ENCODE results near the gene ZBTB7C. TPM values are rescaled to one million over a fixed set of nuclear protein-coding genes. Genes with fewer than 3 reads are reported as not detected.

Gene ZBTB7C
- total and polyA plus RNA-seq, 4 experiments from 2014 or later = 0.23 TPM; not detected in 3

DNA sequence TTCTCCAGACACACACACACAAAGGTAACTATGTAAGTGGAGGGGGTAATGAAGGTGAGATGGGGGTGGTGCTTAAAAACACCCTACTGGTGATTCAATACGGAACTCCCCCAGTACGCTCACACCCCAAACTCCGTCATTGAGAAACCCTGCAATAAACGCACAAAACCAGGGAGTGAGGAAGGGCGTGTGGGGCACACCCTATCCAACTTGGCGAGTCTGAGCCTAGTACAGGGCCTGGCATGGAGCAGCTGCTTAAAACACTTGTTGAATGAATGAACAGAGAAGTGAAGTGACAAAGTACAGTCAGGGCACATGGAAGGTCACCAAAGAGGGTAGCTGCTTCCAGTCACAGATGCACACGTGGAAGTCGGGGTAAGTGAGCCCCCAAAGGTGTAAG lies 331.9 kb downstream of the ZBTB7C start:
- Mint-ChIP-seq H3K9me3 (peaks cover 0 to 3% (median 0%) of the 10 kb centered on the region in 8 donors), H3K4me3 (no peak overlapping the region), H3K36me3 (no peaks in the 10 kb centered on the region), H3K27ac (no peak overlapping the region), H3K4me1 (no peaks in the 10 kb centered on the region), H3K27me3 (peaks cover 2 to 7% of the 10 kb centered on the region in 2 donors)
- ChIA-PET CTCF (ENCODE audit: partially characterized antibody) (no interaction called here), POLR2A (ENCODE audit: partially characterized antibody) (no interaction called here)
- Histone ChIP-seq H3K9me3 (ENCODE audit: control insufficient read depth in 1 of 2, low read length in 2 of 2) (no peaks in the 10 kb centered on the region), H3K4me1 (ENCODE audit: insufficient read depth, low read length) (no peaks in the 10 kb centered on the region), H3K27me3 (ENCODE audit: insufficient read depth, low read length) (no peaks in the 10 kb centered on the region), H3K4me3 (ENCODE audit: low read length in 2 of 2) (no peak overlapping the region), H3K27ac (ENCODE audit: low read depth, low read length) (no peak overlapping the region), H3K36me3 (ENCODE audit: insufficient read depth, low read length) (no peaks in the 10 kb centered on the region)
- no peak for DNase-seq
- intact Hi-C loops (cut with micrococcal nuclease) = no loop called here

DNA sequence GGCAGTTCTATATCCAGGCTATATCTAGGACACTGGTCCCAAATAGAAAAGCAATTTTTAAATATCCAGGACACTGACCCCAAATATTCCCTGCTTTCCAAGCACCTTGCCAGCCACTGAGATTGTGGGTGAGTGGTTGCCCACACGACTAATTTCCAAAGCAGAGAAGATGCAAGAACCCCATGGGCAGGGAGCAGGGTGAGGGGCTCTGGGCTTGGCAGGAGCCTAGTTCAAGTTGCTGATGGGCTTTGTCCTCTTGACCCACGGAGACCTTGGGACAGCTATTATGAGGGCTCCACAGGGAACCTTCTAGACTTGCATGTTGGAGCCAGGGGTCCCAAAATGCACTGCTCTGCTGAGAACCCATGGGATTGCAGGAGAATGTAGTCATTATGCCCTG lies 332.7 kb downstream of the ZBTB7C start:
- no peak for DNase-seq
- H3K9me3 Mint-ChIP-seq = no peaks in the 10 kb centered on the region
- Histone ChIP-seq H3K36me3 (ENCODE audit: insufficient read depth, low read length) (no peaks in the 10 kb centered on the region), H3K27ac (ENCODE audit: low read depth, low read length) (no peak overlapping the region), H3K4me3 (ENCODE audit: low read length in 2 of 2) (no peak overlapping the region), H3K9me3 (ENCODE audit: control insufficient read depth in 1 of 2, low read length in 2 of 2) (no peaks in the 10 kb centered on the region), H3K27me3 (ENCODE audit: insufficient read depth, low read length) (no peaks in the 10 kb centered on the region), H3K4me1 (ENCODE audit: insufficient read depth, low read length) (no peaks in the 10 kb centered on the region)
- no peaks in the 10 kb centered on the region for H3K4me1 Mint-ChIP-seq
- CTCF ChIA-PET (ENCODE audit: partially characterized antibody) = no interaction called here
- no peak overlapping the region for H3K4me3 Mint-ChIP-seq
- intact Hi-C loops (cut with micrococcal nuclease) = no loop called here
- no peak overlapping the region for H3K27ac Mint-ChIP-seq
- peaks cover 2 to 7% of the 10 kb centered on the region in 2 donors for H3K27me3 Mint-ChIP-seq
- POLR2A ChIA-PET (ENCODE audit: partially characterized antibody) = no interaction called here
- H3K36me3 Mint-ChIP-seq = no peaks in the 10 kb centered on the region

DNA sequence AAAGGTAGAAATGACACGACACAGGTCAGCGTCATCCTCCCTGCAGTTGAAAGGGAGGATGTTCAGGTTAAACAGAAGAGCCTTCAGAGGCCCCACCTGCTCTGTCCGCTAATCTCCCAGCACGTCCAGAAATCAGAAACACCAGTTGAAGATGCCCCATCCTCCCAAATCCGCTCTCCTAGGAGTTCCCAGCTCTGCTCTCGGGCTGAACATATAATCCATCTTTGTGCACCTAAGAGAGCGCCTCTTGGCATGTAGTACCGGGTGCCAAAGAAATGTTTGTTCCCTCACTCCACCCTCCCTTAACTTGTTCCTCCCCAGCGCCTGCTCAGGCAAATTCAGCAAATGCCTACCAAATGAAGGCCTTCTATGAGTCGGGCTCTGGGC lies 333.5 kb downstream of the ZBTB7C start:
- no peaks in the 10 kb centered on the region for H3K9me3 Mint-ChIP-seq

DNA sequence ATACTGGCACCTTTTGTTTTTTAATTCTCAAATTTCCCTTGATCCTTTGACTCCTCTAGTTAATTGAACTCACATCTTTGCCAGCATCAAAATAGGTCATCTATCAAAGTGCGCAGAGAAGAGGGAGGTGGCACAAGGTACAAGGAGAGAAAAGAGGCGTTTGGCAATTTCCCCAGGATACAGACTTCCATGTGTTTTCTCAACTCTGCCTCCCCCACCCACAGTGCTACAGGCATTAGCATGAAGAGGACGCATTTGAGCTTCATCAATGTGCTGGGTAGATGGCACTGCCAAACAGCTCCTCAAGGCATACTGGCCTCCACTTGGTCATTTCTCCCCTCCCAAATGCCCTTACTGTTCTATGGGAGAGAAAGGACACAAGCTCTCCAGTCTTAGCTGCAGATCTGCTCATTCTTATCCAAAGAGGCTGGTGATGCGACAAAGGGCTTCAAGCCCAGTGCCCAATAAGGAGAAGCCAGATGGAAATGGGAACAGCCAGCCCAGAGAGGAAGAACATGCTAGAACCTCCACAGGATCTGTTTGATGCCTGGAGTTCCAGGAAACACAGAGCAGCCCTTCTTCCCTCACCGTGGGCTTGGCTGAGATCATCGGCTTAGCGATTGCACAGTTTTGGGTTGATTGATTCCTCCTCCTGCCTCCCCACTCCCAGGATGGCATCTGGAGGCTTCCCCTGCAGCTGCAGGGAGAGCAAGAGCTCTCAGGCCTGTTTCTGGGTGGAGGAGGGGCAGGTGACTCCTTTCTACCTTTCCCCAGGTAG lies 334.1 kb downstream of the ZBTB7C start:
- CTCF ChIA-PET (ENCODE audit: partially characterized antibody) = no interaction called here
- POLR2A ChIA-PET (ENCODE audit: partially characterized antibody) = no interaction called here
- Mint-ChIP-seq H3K4me3 (no peak overlapping the region), H3K27me3 (peaks cover 2 to 9% of the 10 kb centered on the region in 2 donors), H3K9me3 (no peaks in the 10 kb centered on the region), H3K4me1 (no peaks in the 10 kb centered on the region), H3K36me3 (no peaks in the 10 kb centered on the region), H3K27ac (no peak overlapping the region)
- H3K4me3 ChIP-seq (ENCODE audit: low read length in 2 of 2) = no peak overlapping the region
- intact Hi-C loops (cut with micrococcal nuclease) = no loop called here
- no peaks in the 10 kb centered on the region for H3K27me3 ChIP-seq (ENCODE audit: insufficient read depth, low read length)
- DNase-seq = no peak
- H3K36me3 ChIP-seq (ENCODE audit: insufficient read depth, low read length) = no peaks in the 10 kb centered on the region
- no peaks in the 10 kb centered on the region for H3K4me1 ChIP-seq (ENCODE audit: insufficient read depth, low read length)
- no peaks in the 10 kb centered on the region for H3K9me3 ChIP-seq (ENCODE audit: control insufficient read depth in 1 of 2, low read length in 2 of 2)
- H3K27ac ChIP-seq (ENCODE audit: low read depth, low read length) = no peak overlapping the region

More for the DNA sequence above, 333.5 kb downstream of the ZBTB7C start:
- Histone ChIP-seq H3K4me3 (ENCODE audit: low read length in 2 of 2) (no peak overlapping the region), H3K27me3 (ENCODE audit: insufficient read depth, low read length) (no peaks in the 10 kb centered on the region), H3K9me3 (ENCODE audit: control insufficient read depth in 1 of 2, low read length in 2 of 2) (no peaks in the 10 kb centered on the region), H3K27ac (ENCODE audit: low read depth, low read length) (no peak overlapping the region), H3K36me3 (ENCODE audit: insufficient read depth, low read length) (no peaks in the 10 kb centered on the region), H3K4me1 (ENCODE audit: insufficient read depth, low read length) (no peaks in the 10 kb centered on the region)
- Mint-ChIP-seq H3K4me3 (no peak overlapping the region), H3K4me1 (no peaks in the 10 kb centered on the region), H3K27ac (no peak overlapping the region), H3K27me3 (peaks cover 2 to 8% of the 10 kb centered on the region in 2 donors), H3K36me3 (no peaks in the 10 kb centered on the region)
- ChIA-PET POLR2A (ENCODE audit: partially characterized antibody) (no interaction called here), CTCF (ENCODE audit: partially characterized antibody) (no interaction called here)
- no peak for DNase-seq
- intact Hi-C loops (cut with micrococcal nuclease) = no loop called here

DNA sequence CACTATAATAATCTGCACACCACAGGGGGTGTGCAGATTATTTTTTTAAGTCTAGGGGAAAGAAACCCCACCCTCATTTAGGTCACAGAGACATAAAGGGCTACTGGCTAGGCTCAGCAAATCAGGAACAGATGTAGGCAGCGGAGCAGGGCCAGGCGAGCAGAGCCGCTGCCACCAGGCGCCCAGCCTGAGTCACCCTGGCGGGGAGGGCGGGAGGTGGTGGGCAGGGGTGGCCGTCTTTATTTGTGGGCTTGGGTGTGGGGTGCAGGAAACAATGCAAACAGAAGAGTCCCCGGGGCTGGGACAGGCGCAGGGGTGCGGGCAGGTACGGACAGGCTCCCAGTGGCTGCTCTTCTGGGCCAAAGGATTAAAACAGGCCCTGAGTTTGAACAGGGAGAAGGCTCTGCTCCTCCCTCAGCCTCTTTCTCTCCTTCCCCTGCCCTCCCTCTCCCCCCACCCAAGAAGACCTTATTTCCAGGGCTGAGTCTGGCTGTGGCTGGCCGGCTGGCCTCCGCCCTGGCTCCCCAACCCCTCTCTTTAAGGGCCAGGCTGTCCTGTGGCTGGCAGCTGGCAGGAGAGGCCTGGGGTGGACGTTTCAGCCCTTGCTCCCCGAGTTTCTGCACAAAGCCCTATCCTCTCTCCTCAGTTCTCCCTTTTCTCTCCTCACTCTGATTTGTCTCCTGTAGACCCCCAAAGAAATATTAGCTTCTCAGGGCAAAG lies 335.8 kb downstream of the ZBTB7C start:
- Mint-ChIP-seq H3K36me3 (no peaks in the 10 kb centered on the region), H3K4me1 (no peaks in the 10 kb centered on the region), H3K9me3 (no peaks in the 10 kb centered on the region), H3K27ac (no peak overlapping the region), H3K4me3 (no peak overlapping the region), H3K27me3 (peaks cover 2 to 9% of the 10 kb centered on the region in 2 donors)
- CTCF ChIA-PET (ENCODE audit: partially characterized antibody) = no interaction called here
- POLR2A ChIA-PET (ENCODE audit: partially characterized antibody) = no interaction called here
- Histone ChIP-seq H3K36me3 (ENCODE audit: insufficient read depth, low read length) (no peaks in the 10 kb centered on the region), H3K4me3 (ENCODE audit: low read length in 2 of 2) (no peak overlapping the region), H3K27me3 (ENCODE audit: insufficient read depth, low read length) (no peaks in the 10 kb centered on the region), H3K9me3 (ENCODE audit: control insufficient read depth in 1 of 2, low read length in 2 of 2) (no peaks in the 10 kb centered on the region), H3K27ac (ENCODE audit: low read depth, low read length) (no peak overlapping the region), H3K4me1 (ENCODE audit: insufficient read depth, low read length) (no peaks in the 10 kb centered on the region)
- no peak for DNase-seq
- intact Hi-C loops (cut with micrococcal nuclease) = no loop called here

DNA sequence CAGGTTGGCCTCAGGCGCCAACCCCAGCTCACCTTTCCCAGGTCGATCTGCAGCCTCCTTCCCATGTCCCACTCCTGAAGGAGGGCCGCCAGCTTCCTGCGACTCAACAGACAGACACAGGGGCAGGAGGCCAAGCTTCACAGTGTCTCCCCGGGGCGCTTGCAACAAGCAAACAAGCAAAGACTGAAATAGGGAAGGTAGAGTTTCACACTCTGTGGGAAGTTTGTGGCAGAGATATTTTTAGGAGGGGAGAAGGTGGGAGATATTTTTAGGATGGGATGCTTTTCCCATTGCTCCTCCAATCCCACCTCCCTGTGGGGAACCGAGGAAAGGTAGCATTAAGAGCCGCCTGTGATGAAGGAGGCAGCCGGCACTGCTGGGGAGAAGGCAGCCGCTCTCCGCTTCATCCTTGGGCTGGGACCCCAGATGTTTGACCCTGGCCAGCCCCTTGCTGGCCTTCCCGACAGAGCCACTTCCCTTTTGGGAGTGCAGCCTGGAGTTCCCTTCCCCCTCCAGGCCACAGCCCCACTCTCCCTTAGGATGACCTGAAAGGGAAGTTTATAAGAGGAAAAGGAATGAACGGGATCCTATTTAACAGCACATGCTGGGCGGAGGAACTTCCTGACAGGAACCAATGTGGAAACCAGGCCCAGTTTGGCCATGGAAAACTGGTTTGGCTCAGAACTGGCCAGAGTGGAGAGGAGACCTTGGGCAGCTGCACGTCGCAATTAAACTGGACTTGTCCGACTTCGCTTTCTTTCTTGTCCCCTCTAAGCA lies 336.6 kb downstream of the ZBTB7C start:
- Histone ChIP-seq H3K9me3 (ENCODE audit: control insufficient read depth in 1 of 2, low read length in 2 of 2) (no peaks in the 10 kb centered on the region), H3K4me3 (ENCODE audit: low read length in 2 of 2) (no peak overlapping the region), H3K4me1 (ENCODE audit: insufficient read depth, low read length) (no peaks in the 10 kb centered on the region), H3K27ac (ENCODE audit: low read depth, low read length) (no peak overlapping the region), H3K27me3 (ENCODE audit: insufficient read depth, low read length) (no peaks in the 10 kb centered on the region), H3K36me3 (ENCODE audit: insufficient read depth, low read length) (no peaks in the 10 kb centered on the region)
- Mint-ChIP-seq H3K27ac (peak overlapping the region in 1 of 7 donors; percentile 48), H3K9me3 (no peaks in the 10 kb centered on the region), H3K4me3 (no peak overlapping the region), H3K27me3 (peaks cover 2 to 9% of the 10 kb centered on the region in 2 donors), H3K36me3 (no peaks in the 10 kb centered on the region), H3K4me1 (no peaks in the 10 kb centered on the region)
- ChIA-PET POLR2A (ENCODE audit: partially characterized antibody) (no interaction called here), CTCF (ENCODE audit: partially characterized antibody) (no interaction called here)
- intact Hi-C loops (cut with micrococcal nuclease) = no loop called here
- DNase-seq = no peak

DNA sequence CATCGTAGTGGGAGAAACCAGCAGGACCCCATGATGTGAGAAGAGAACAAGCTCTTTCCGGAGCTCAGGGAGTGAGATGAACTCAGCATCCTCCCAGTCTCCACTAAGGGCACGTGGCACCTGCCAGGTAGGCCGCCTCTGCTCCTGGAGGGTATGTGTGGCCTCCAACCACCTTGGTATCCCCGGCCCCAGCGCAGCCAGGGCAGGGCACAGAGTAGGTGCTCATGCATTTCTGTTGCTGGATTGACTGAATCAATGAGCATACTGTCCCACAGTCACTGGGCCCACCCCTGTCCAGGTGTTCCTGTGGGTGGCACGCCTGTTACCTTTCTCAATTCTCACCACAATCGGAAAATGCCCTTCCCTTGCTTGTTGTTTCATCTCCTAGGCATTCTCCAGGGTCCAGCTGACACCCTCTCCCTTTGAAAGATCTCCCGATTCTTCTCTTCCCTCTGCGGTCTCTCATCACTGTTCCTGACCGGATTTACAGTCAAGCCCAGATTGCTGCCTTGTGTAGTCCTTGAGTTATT lies 340.2 kb downstream of the ZBTB7C start:
- DNase-seq = no peak
- intact Hi-C loops (cut with micrococcal nuclease) = no loop called here
- Mint-ChIP-seq H3K27me3 (peaks cover 2 to 10% of the 10 kb centered on the region in 2 donors), H3K9me3 (no peaks in the 10 kb centered on the region), H3K4me3 (no peak overlapping the region), H3K36me3 (no peaks in the 10 kb centered on the region), H3K4me1 (no peaks in the 10 kb centered on the region), H3K27ac (no peak overlapping the region)
- Histone ChIP-seq H3K4me3 (ENCODE audit: low read length in 2 of 2) (no peak overlapping the region), H3K36me3 (ENCODE audit: insufficient read depth, low read length) (no peaks in the 10 kb centered on the region), H3K9me3 (ENCODE audit: control insufficient read depth in 1 of 2, low read length in 2 of 2) (no peaks in the 10 kb centered on the region), H3K4me1 (ENCODE audit: insufficient read depth, low read length) (no peaks in the 10 kb centered on the region), H3K27ac (ENCODE audit: low read depth, low read length) (no peak overlapping the region), H3K27me3 (ENCODE audit: insufficient read depth, low read length) (no peaks in the 10 kb centered on the region)
- CTCF ChIA-PET (ENCODE audit: partially characterized antibody) = no interaction called here
- POLR2A ChIA-PET (ENCODE audit: partially characterized antibody) = no interaction called here

Measured in CD4-positive, alpha-beta memory T cell (primary cell).